HG02884 (cell line): ENCODE data around the gene MID1.

Experiments used
- ATAC-seq: cut with Tn5 transposase; IDR thresholded peaks from one replicate; pipeline ENCODE4 v1.9.1; 2021; ENCODE audit warnings: mild to moderate bottlenecking, moderate library complexity; ENCODE audit not compliant: unreplicated experiment

The MID1 gene, protein sequence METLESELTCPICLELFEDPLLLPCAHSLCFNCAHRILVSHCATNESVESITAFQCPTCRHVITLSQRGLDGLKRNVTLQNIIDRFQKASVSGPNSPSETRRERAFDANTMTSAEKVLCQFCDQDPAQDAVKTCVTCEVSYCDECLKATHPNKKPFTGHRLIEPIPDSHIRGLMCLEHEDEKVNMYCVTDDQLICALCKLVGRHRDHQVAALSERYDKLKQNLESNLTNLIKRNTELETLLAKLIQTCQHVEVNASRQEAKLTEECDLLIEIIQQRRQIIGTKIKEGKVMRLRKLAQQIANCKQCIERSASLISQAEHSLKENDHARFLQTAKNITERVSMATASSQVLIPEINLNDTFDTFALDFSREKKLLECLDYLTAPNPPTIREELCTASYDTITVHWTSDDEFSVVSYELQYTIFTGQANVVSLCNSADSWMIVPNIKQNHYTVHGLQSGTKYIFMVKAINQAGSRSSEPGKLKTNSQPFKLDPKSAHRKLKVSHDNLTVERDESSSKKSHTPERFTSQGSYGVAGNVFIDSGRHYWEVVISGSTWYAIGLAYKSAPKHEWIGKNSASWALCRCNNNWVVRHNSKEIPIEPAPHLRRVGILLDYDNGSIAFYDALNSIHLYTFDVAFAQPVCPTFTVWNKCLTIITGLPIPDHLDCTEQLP

DNA sequence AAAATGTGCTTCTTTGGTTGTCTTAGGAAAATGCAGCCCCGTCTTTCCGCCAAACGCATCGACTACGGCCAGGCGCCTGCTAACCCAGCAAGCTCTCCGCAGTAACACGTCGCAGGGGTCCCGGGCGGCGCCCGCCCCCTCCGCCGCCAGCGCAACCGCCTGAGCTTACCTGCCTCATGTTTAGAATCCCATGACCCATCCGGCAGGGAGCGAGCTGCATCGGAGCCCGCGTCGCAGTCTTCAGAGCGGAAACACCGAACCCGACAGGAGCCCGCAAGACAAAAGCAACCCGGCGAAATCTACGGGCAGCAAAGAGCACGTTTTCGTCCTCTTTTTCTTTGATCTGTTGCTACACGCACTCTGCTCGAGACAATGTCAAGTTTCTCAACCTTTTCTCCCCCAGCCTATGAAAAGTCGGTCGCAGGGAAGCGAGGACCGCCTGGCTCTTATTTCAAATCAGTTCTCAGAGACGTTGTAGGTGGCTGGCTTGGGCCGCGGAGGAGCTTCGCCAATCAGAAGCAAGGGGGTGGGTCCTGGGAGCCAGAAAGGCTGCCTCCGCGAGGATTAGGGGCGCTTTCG lies at the start of gene MID1:
Gene MID1, minus strand, starts transcription at position 465 of the 579 bp plus-strand sequence. CDS start 53,038 bp downstream, outside the sequence.
- ATAC-seq: no peak

DNA sequence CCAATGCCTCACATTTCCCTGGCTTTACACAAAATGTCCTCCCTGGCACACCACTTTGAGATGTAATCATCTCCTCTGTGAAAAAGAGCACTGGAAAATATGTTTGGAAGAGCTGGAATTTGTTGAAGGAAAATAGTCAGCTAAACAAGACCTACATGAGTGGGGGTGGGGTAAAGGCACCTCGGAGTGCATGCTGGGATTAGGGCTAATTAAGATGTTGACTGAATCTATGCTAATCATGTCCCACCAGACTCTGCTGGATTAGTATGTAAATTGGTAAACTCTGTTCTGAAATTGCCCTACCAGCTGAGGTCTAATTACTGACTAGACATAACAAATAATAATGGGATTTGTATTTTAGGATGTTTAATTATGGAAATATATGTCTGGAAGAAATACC lies 46.8 kb upstream of the MID1 start:
- ATAC-seq: no peak

DNA sequence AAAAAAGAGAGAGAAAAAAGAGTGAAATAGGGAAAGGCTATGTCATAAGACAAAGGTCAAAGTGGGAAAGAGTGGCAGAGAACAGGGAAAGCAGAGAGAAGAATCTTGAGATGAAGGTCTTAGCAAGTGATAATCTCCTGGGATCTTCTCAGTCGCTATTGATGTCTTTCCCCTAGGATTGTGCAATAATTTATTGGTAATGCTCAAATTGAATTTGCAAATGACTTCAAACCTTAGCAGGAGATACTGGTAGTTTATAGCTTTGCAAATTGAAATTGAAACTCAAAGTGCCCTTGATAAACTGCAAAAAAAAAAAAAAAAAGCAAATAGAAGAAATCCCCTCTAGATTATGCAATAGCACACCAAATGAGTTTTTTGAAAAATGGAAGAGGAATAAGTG lies 45.7 kb upstream of the MID1 start:
- ATAC-seq: no peak

DNA sequence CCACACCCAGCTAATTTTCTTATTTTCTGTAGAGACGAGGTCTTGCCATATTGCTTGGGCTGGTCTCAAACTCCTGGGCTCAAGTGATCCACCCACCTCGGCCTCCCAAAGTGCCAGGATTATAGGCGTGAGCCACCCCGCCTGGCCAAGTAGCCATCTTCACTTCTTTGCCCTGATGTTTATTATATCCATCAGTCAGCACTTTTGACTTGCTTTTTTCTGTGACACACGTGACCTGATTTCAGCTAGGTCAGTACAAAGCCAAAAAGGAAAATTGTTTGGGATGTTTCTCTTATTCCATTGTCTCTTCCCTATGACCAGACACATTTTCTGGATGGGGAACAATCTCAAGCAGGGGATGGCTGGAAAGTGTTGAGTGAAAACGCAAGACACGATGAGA lies 45.3 kb upstream of the MID1 start:
- ATAC-seq: no peak

DNA sequence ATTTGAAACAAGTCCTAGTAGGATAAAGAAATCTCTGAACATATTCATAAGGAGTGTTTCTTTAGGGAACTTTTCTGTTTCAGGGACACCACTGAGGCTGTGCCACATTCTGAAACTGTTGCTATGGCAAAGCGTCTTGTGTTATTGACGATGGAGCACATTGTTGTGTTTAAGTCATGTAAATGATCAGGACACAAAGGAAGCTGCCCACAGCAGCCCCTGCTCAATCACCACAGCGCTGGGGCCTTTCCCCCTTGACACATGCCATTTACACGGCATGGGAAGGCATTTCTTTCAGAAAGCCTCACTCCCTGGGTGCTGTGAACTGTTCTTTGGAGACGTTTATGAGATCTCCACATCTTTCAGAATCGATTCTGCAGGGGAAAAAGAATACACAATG lies 39.8 kb upstream of the MID1 start:
- ATAC-seq: no peak

GRCh38 chrX:10656214-10656613 lies 35.8 kb upstream of the MID1 start:
- ATAC-seq: no peak

DNA sequence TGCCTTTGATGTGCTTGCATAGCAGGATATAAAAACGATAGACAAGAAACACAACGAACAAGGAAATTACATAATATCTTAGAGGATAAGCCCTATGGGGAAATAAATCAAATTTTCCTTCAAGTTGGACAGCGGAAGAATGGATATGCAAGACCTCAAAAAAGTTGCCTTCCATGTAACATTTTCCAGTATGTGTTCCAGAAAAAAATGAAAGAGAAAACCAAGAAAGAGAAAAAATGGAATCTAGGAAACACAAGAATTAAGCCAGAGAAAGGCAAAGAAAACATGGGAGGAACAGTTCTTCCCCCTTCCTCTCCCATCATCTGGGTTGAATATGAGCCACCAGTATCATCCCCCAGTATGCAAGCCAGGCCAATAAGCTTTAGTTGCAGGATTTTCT lies 34.6 kb upstream of the MID1 start:
- ATAC-seq: no peak

DNA sequence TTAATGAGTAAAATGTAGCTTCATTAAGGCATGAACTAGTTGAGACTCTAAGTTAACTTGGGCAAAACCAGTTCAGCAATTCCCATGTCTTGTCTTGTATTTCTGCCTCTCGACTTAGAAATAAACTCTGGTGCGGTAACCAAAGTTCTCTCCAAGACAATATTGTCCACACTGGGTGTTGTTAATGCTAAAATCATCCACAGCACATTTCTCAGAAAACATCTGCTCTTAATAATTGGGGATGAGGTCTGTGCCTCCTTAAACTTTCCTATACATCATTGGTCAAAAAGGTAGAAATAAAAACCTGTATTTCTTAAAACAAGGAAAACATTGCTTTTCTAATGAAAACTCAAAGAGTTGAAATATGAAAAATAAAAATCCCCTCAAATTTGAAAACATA lies 32.9 kb upstream of the MID1 start:
- ATAC-seq: no peak

GRCh38 chrX:10649265-10649664 lies 28.9 kb upstream of the MID1 start:
- ATAC-seq: no peak

GRCh38 chrX:10648614-10649013 lies 28.2 kb upstream of the MID1 start:
- ATAC-seq: no peak

GRCh38 chrX:10636851-10637250 lies 16.5 kb upstream of the MID1 start:
- no peak for ATAC-seq

DNA sequence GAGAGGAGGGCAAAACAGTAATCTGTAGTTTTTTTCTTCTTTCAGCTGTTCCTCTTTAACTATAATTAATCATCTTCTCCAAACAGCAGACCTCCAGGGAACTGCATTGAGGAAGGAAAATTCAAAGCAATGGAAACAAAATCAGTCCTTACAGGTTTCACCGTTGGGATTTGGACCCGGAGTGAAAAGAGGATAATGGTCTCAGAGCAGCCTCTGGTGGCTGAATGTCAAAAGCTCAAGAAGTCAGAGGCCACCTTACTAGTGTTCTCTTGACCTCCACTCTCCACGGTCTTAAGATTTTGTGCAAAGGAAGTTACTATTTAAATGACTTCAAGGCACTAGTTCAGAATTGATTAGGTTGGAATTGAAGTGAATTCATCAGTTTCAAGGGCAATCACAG lies 16.0 kb upstream of the MID1 start:
- no peak for ATAC-seq

DNA sequence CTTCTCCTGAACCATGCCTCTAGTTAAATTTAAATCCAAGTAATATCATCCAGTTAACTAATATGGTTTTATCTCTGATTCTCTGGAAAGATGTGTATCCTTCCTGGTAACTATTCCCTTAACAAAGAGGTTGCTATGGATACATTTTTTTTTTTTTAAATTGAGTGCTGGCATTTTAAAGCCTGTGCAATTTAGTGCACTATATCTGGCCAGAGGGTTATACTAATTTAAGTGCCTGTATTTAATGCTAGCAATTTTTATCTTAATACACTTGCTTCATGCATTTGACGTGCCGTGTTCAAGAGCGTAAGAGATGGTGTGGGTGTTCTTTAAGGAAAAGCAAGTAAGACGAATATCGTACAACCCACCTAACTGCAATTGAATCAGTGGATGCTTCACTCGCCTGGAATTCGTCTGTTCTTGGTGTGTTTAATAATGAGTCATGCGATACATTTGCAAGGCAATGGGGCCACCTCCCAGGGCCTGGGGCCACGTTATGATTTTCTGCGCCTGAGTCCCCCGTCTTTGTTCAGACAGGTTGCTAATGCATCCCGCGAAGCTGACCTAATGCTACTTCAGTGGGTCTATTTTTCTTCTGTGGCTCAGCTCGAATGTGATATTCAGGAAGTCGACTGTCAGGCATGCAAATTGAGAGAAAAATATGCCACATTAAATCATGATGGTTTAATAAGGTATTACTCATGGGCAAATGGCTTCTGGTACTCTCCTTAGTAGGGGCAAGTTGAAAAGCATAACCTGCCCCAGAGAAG lies 14.2 kb upstream of the MID1 start:
- ATAC-seq: no peak

DNA sequence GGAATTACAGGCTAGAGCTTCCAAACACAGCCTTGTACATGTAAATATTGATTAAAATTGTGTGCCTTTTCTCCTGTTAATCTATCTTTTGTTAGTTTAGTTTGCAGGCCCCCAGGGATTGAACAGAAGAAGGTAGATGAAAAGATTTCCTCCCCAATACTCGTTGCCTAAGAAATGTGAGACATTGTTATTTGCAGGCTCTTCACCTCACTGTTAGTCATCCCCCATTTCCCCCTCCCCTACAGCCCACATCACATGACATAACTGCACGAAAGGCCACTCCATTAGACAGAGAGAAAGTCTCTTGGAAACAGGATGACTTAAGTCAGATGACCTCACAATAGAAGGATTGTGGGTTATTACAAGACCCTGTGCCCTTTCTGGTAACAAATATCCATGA lies 13.3 kb upstream of the MID1 start:
- ATAC-seq: no peak

GRCh38 chrX:10631416-10632145 lies 11.2 kb upstream of the MID1 start:
- ATAC-seq: no peak

DNA sequence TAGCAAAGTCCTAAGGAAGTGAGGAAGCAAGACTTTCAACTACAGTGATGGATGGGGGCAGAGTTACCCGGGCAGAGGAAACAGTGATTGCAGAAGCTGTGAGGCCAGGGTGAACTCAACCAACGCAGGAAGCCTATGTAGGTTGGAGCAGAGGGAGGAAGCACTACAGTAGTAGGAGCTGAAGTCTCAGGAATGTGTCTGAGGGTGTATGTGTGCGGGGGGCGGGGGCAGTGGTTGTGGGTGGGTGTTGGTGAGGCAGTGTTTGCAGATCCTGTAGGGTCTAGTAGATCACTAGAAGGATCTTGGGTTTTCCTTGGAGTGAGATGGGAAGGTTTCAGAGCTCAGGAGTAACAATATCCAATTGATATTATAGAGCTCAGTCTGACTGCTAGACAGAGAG lies 9.9 kb upstream of the MID1 start:
- ATAC-seq: no peak

DNA sequence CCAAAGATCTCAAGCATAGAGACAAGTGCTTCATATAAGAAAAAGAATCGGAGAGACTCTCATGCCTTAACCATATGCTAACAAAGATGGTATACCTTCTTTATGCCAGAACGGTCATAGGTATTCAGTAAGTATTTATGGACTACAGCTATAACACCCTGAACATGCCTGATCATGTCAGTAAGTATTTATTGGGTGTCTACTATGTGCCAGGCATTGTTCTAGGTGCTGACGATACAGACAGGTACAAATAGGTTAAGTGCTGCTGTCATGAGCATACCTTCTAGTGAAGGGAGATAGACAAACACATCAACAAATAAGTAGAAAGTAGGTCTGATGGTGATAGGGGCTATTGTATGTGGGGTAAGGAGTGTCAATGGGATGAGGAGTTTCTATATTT lies 9.5 kb upstream of the MID1 start:
- no peak for ATAC-seq

- ATAC-seq: no peak
Observed at GRCh38 chrX:10628906-10629305, 8.5 kb upstream of the MID1 start.

- ATAC-seq: no peak
Observed at GRCh38 chrX:10622197-10622596, 1.8 kb upstream of the MID1 start.

DNA sequence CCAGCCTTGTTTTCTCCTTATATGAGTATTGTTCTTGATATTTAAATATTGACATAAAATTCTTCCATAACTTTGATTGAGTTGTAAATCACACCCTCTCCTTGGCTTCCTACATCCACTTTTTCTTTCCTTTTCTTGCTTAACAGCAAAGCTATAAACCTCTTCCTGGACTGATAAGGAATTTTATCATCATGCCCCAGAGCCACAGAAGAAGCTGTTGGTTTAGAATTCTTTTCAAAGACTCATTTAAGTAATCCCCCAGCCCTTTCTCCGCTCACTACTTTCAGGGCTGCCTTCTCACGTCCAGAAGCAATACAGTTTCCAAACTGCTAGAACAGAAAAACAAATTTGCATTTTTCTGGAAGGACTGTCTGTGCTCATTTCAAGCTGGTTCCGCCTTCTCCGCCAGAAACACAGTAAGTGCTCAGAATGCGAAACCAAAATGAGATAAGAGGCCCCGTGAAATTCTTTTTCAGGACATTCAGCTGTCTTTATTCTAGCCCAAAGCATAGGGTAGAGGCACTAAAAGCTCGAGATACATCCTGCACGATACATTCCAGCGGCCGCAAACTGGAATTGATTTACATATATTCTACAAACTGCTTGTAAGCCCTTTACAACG lies 849 bp downstream of the MID1 start:
- no peak for ATAC-seq
